D721Med (cell line): ENCODE data around the gene RBM47.

Source experiments
- DNase-seq: peaks from one replicate; pipeline ENCODE4 v3.0.0; 2011; ENCODE audit warnings: low spot score; ENCODE audit not compliant: insufficient read length
- FAIRE-seq: peaks from 2 replicates; lab custom pipeline; 2011; peaks lifted over from hg19 to GRCh38; lab: Jason Lieb, UNC
- CTCF ChIP-seq: IDR thresholded peaks from 2 replicates; pipeline ENCODE4 v1.5.1; 2012; ENCODE audit warnings: mild to moderate bottlenecking, control low read depth; ENCODE audit not compliant: insufficient read depth; ENCODE audit errors: missing control alignments

Gene RBM47

GRCh38 chr4:40582413-40582812, 47.3 kb downstream of the RBM47 start:
- TF ChIP-seq CTCF: no peak
- no peak for DNase-seq
- FAIRE-seq: no peak

- DNase-seq (no peak), FAIRE-seq (no peak)
- no peak for TF ChIP-seq CTCF
Observed at GRCh38 chr4:40581254-40582140, 48.2 kb downstream of the RBM47 start.

GRCh38 chr4:40579983-40580382, 49.7 kb downstream of the RBM47 start:
- DNase-seq (no peak), FAIRE-seq (peak; percentile 53)
- TF ChIP-seq CTCF: no peak

GRCh38 chr4:40577588-40578253, 51.9 kb downstream of the RBM47 start:
- DNase-seq: no peak
- no peak for FAIRE-seq
- no peak for TF ChIP-seq CTCF

- FAIRE-seq: no peak
Observed at GRCh38 chr4:40576651-40577480, 52.8 kb downstream of the RBM47 start.

GRCh38 chr4:40575846-40576245, 53.8 kb downstream of the RBM47 start:
- no peak for TF ChIP-seq CTCF
- DNase-seq (no peak), FAIRE-seq (no peak)

More at GRCh38 chr4:40576651-40577480, 52.8 kb downstream of the RBM47 start:
- no peak for TF ChIP-seq CTCF
- no peak for DNase-seq
